GM23248 (cell line): ENCODE data around the gene FOXN3.

Experiments used
- EZH2 ChIP-seq: fragments of 200-600 bp; sonication (generic); IDR thresholded peaks from 2 replicates; pipeline ENCODE4 v1.6.1; 2018; ENCODE audit warnings: antibody characterized with exemption, mild to moderate bottlenecking; ENCODE audit not compliant: insufficient read depth, poor library complexity, severe bottlenecking
- EZH2phosphoT487 ChIP-seq: fragments of 200-600 bp; sonication (generic); IDR thresholded peaks from 2 replicates; pipeline ENCODE4 v1.6.1; 2018; ENCODE audit warnings: antibody characterized with exemption, moderate library complexity, mild to moderate bottlenecking, low read depth; ENCODE audit not compliant: insufficient read depth

- no peak for TF ChIP-seq EZH2
- no peak for TF ChIP-seq EZH2phosphoT487
Observed at GRCh38 chr14:89256283-89256682, 160.8 kb downstream of the FOXN3 start.
